AG09309 (cell line): Measurements from ENCODE around the gene SMOC2.
"Not testable (repeated sequence)": the region's sequence is repeated elsewhere in the genome, so short reads cannot be mapped to it uniquely, and the experiment has no call there.

Experiments
- DNase-seq: peaks from one replicate; pipeline ENCODE4 v3.0.0-alpha.2; 2010; ENCODE audit warnings: low read depth
- H3K4me3 ChIP-seq: 2 replicates; pipeline ENCODE4 v1.5.1; 2011; ENCODE audit warnings: mild to moderate bottlenecking, low read depth, low read length, moderate library complexity; ENCODE audit not compliant: control insufficient read depth
- CTCF ChIP-seq: IDR thresholded peaks from 2 replicates; pipeline ENCODE4 v1.5.1; 2011; ENCODE audit warnings: mild to moderate bottlenecking, low read depth, low read length, inconsistent platforms; ENCODE audit not compliant: insufficient read depth, control insufficient read depth; ENCODE audit errors: missing control alignments

Gene SMOC2

GRCh38 chr6:168536665-168537539 is 95.9 kb downstream of the SMOC2 start:
- no peak for DNase-seq
- TF ChIP-seq CTCF: no peak
- H3K4me3 ChIP-seq: no peak overlapping the region

- TF ChIP-seq CTCF: no peak
- no peak for DNase-seq
Observed at GRCh38 chr6:168537540-168537884, 96.5 kb downstream of the SMOC2 start.

GRCh38 chr6:168538188-168538891 is 97.4 kb downstream of the SMOC2 start:
- H3K4me3 ChIP-seq, DNase-seq: not testable (repeated sequence)

More at GRCh38 chr6:168537540-168537884, 96.5 kb downstream of the SMOC2 start:
- no peak overlapping the region for H3K4me3 ChIP-seq

- no peak for DNase-seq
- no peak for TF ChIP-seq CTCF
- no peak overlapping the region for H3K4me3 ChIP-seq
Observed at GRCh38 chr6:168538892-168539811, 98.2 kb downstream of the SMOC2 start.

GRCh38 chr6:168540713-168541291 is 99.8 kb downstream of the SMOC2 start:
- DNase-seq: no peak
- no peak overlapping the region for H3K4me3 ChIP-seq
- no peak for TF ChIP-seq CTCF

GRCh38 chr6:168541307-168541706 is 100.3 kb downstream of the SMOC2 start:
- no peak for DNase-seq
- H3K4me3 ChIP-seq: no peak overlapping the region
- no peak for TF ChIP-seq CTCF
